ENCODE data around the gene USP43. TPM values are rescaled to one million over a fixed set of nuclear protein-coding genes. Genes with fewer than 3 reads are reported as not detected.
"Not testable (repeated sequence)": the region's sequence is repeated elsewhere in the genome, so short reads cannot be mapped to it uniquely, and the experiment has no call there.

Gene USP43
- 3.8 TPM in 2 replicates for total RNA-seq
- long read RNA-seq, partial matches to known transcripts, result 5 of 8 reads
- long read RNA-seq, other reads (novel, unspliced or antisense), result 1 of 8 reads

- Mint-ChIP-seq H3K4me3 (ENCODE audit: unreplicated experiment) (peak within 1 kb of the TSS; percentile 87), H3K27me3 (ENCODE audit: unreplicated experiment) (no peaks in the 10 kb centered on the region), H3K9me3 (ENCODE audit: unreplicated experiment) (no peaks in the 10 kb centered on the region), H3K4me1 (ENCODE audit: unreplicated experiment) (peaks cover 40% of the 10 kb centered on the region), H3K36me3 (ENCODE audit: unreplicated experiment) (no peaks in the 10 kb centered on the region), H3K27ac (ENCODE audit: unreplicated experiment) (peak within 1 kb of the TSS; percentile 75)
- no peak for DNase-seq (ENCODE audit: extremely low spot score, unreplicated experiment)
- no peak for TF ChIP-seq CTCF (IDR thresholded peaks at IDR 0.05)
Observed at GRCh38 chr17:9644910-9645751, at the start of gene USP43. TSS of gene USP43 (plus strand) at chr17:9645517. CDS start at chr17:9645633, 116 bp downstream.

GRCh38 chr17:9597638-9598037, 47.7 kb upstream of the USP43 start:
- not testable (repeated sequence) for H3K9me3 Mint-ChIP-seq (ENCODE audit: unreplicated experiment); H3K4me3 Mint-ChIP-seq (ENCODE audit: unreplicated experiment); DNase-seq (ENCODE audit: extremely low spot score, unreplicated experiment); H3K36me3 Mint-ChIP-seq (ENCODE audit: unreplicated experiment); H3K4me1 Mint-ChIP-seq (ENCODE audit: unreplicated experiment); H3K27ac Mint-ChIP-seq (ENCODE audit: unreplicated experiment)
- H3K27me3 Mint-ChIP-seq (ENCODE audit: unreplicated experiment), result peaks cover 29% of the 10 kb centered on the region

- no peak for TF ChIP-seq CTCF (IDR thresholded peaks at IDR 0.05)
- no peak overlapping the region for H3K4me3 Mint-ChIP-seq (ENCODE audit: unreplicated experiment)
- H3K27me3 Mint-ChIP-seq (ENCODE audit: unreplicated experiment), result peaks cover 26% of the 10 kb centered on the region
- no peaks in the 10 kb centered on the region for H3K4me1 Mint-ChIP-seq (ENCODE audit: unreplicated experiment)
- no peak overlapping the region for H3K27ac Mint-ChIP-seq (ENCODE audit: unreplicated experiment)
- no peaks in the 10 kb centered on the region for H3K9me3 Mint-ChIP-seq (ENCODE audit: unreplicated experiment)
- no peaks in the 10 kb centered on the region for H3K36me3 Mint-ChIP-seq (ENCODE audit: unreplicated experiment)
- DNase-seq (ENCODE audit: extremely low spot score, unreplicated experiment), result no peak
Observed at GRCh38 chr17:9598661-9599060, 46.7 kb upstream of the USP43 start.

GRCh38 chr17:9604583-9604982, 40.7 kb upstream of the USP43 start:
- not testable (repeated sequence) for H3K4me1 Mint-ChIP-seq (ENCODE audit: unreplicated experiment); H3K27ac Mint-ChIP-seq (ENCODE audit: unreplicated experiment); H3K36me3 Mint-ChIP-seq (ENCODE audit: unreplicated experiment); H3K9me3 Mint-ChIP-seq (ENCODE audit: unreplicated experiment); DNase-seq (ENCODE audit: extremely low spot score, unreplicated experiment); H3K4me3 Mint-ChIP-seq (ENCODE audit: unreplicated experiment)
- peaks cover 25% of the 10 kb centered on the region for H3K27me3 Mint-ChIP-seq (ENCODE audit: unreplicated experiment)

- Mint-ChIP-seq H3K4me1 (ENCODE audit: unreplicated experiment) (no peaks in the 10 kb centered on the region), H3K9me3 (ENCODE audit: unreplicated experiment) (no peaks in the 10 kb centered on the region), H3K27ac (ENCODE audit: unreplicated experiment) (no peak overlapping the region), H3K36me3 (ENCODE audit: unreplicated experiment) (no peaks in the 10 kb centered on the region), H3K27me3 (ENCODE audit: unreplicated experiment) (peaks cover 21% of the 10 kb centered on the region), H3K4me3 (ENCODE audit: unreplicated experiment) (no peak overlapping the region)
- no peak for DNase-seq (ENCODE audit: extremely low spot score, unreplicated experiment)
- TF ChIP-seq CTCF (IDR thresholded peaks at IDR 0.05), result no peak
Observed at GRCh38 chr17:9606453-9606852, 38.9 kb upstream of the USP43 start.

- H3K36me3 Mint-ChIP-seq (ENCODE audit: unreplicated experiment); H3K9me3 Mint-ChIP-seq (ENCODE audit: unreplicated experiment); DNase-seq (ENCODE audit: extremely low spot score, unreplicated experiment); H3K4me3 Mint-ChIP-seq (ENCODE audit: unreplicated experiment); H3K27ac Mint-ChIP-seq (ENCODE audit: unreplicated experiment); H3K4me1 Mint-ChIP-seq (ENCODE audit: unreplicated experiment): not testable (repeated sequence)
- peaks cover 23% of the 10 kb centered on the region for H3K27me3 Mint-ChIP-seq (ENCODE audit: unreplicated experiment)
Observed at GRCh38 chr17:9607058-9607457, 38.3 kb upstream of the USP43 start.

Measured in osteocyte (in vitro differentiated cells).